ENCODE results near the gene MYO15B.

Gene MYO15B

DNA sequence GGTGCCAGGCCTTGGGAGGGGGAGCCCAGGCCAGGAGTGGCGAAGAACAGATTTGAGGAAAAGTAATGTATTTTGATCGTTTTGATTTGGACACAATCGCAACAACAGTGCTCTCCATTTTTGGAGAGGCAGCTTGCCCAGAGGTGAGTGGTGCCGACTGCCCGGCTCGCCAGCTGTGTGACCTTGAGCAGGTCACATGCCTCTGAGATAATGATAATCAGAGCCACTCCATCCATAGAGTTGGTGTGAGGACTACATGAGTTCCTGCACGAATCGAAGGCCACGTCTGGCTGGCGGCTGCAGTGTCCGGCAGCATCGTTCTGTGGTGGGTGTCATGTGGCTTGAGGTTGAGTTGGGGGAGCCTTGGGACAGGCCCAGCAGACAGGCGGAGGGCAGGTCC lies 41.4 kb upstream of the MYO15B start:
- Histone ChIP-seq H3K9ac (ENCODE audit: low read length) (no peak overlapping the region), H4K20me1 (ENCODE audit: insufficient read depth, low read length) (no peaks in the 10 kb centered on the region), H3K4me2 (ENCODE audit: low read length) (no peak overlapping the region), H3K9me2 (ENCODE audit: low read depth, low read length) (no peaks in the 10 kb centered on the region), H3K27me3 (ENCODE audit: insufficient read depth, low read length) (0 out of 2 replicates have a peak, but pooled peaks cover 5% of the 10 kb centered on the region), H3K36me3 (ENCODE audit: insufficient read depth, low read length) (no peaks in the 10 kb centered on the region), H3K4me1 (ENCODE audit: insufficient read depth, low read length, severe bottlenecking) (no peaks in the 10 kb centered on the region), H3K79me2 (ENCODE audit: insufficient read depth, low read length) (no peaks in the 10 kb centered on the region), H3K4me3 (ENCODE audit: low read depth, low read length, poor library complexity, severe bottlenecking) (no peak overlapping the region), H3K9me3 (ENCODE audit: low read length) (no peaks in the 10 kb centered on the region), H3F3A (ENCODE audit: insufficient read depth, low read length) (no peaks in the 10 kb centered on the region), H2AFZ (ENCODE audit: low read length) (no peak overlapping the region), H3K27ac (ENCODE audit: low read depth, low read length, poor library complexity, severe bottlenecking) (no peak overlapping the region)
- no peak for TF ChIP-seq EZH2 (IDR thresholded peaks at IDR 0.05; ENCODE audit: borderline replicate concordance, low read length)
- TF ChIP-seq, protein P1, sequence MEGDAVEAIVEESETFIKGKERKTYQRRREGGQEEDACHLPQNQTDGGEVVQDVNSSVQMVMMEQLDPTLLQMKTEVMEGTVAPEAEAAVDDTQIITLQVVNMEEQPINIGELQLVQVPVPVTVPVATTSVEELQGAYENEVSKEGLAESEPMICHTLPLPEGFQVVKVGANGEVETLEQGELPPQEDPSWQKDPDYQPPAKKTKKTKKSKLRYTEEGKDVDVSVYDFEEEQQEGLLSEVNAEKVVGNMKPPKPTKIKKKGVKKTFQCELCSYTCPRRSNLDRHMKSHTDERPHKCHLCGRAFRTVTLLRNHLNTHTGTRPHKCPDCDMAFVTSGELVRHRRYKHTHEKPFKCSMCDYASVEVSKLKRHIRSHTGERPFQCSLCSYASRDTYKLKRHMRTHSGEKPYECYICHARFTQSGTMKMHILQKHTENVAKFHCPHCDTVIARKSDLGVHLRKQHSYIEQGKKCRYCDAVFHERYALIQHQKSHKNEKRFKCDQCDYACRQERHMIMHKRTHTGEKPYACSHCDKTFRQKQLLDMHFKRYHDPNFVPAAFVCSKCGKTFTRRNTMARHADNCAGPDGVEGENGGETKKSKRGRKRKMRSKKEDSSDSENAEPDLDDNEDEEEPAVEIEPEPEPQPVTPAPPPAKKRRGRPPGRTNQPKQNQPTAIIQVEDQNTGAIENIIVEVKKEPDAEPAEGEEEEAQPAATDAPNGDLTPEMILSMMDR (IDR thresholded peaks at IDR 0.05; ENCODE audit: low read length): no peak

DNA sequence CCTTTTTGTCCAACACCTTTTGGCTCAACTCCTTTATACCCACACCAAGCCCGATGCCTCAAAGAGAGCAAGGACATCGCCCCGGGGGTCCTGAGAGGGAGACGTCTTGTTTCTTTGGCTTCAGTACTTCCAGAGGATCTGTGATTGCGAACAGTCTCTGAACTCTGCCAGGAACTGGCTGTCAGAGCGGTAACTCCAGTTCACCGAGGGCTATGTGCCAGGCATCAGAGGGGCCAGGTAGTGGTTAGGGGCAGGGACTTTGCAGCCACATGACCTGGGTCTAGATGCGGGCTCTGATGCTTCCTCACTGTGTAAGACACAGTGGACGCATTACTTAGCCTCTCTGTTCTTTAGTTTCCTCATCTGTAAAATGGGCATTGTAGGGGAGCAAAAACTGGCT lies 40.5 kb upstream of the MYO15B start:
- H3K36me3 ChIP-seq (ENCODE audit: insufficient read depth, low read length): no peaks in the 10 kb centered on the region
- no peak overlapping the region for H3K27ac ChIP-seq (ENCODE audit: low read depth, low read length, poor library complexity, severe bottlenecking)
- H3K27me3 ChIP-seq (ENCODE audit: insufficient read depth, low read length): 0 out of 2 replicates have a peak, but pooled peaks cover 5% of the 10 kb centered on the region
- H3K79me2 ChIP-seq (ENCODE audit: insufficient read depth, low read length): no peaks in the 10 kb centered on the region
- no peak overlapping the region for H3K4me3 ChIP-seq (ENCODE audit: low read depth, low read length, poor library complexity, severe bottlenecking)
- no peaks in the 10 kb centered on the region for H3K9me2 ChIP-seq (ENCODE audit: low read depth, low read length)
- no peak overlapping the region for H3K4me2 ChIP-seq (ENCODE audit: low read length)
- H3F3A ChIP-seq (ENCODE audit: insufficient read depth, low read length): no peaks in the 10 kb centered on the region
- H3K9ac ChIP-seq (ENCODE audit: low read length): no peak overlapping the region
- no peak overlapping the region for H2AFZ ChIP-seq (ENCODE audit: low read length)
- no peaks in the 10 kb centered on the region for H3K4me1 ChIP-seq (ENCODE audit: insufficient read depth, low read length, severe bottlenecking)
- H3K9me3 ChIP-seq (ENCODE audit: low read length): no peaks in the 10 kb centered on the region
- H4K20me1 ChIP-seq (ENCODE audit: insufficient read depth, low read length): no peaks in the 10 kb centered on the region
- TF ChIP-seq, protein P1 (IDR thresholded peaks at IDR 0.05; ENCODE audit: low read length): no peak
- TF ChIP-seq EZH2 (IDR thresholded peaks at IDR 0.05; ENCODE audit: borderline replicate concordance, low read length): no peak

DNA sequence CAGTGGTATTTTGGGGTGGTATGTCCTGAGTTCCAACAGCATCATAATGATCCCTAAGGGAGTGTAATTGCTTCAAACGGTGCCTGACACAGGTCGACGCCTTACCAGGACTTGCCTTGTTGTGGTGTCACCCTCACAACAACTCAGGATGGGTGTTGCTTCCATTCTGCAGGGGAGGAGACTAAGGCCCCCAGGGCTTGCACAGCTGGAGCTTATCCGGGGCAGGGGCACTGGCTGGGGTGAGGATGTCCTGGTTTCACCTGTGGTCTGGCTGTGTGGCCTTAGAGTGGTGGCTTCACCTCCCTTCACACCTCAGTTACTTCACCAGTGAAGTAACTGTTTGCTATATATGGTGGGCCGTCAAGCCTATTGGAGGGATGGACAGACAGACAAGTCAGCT lies 38.8 kb upstream of the MYO15B start:
- Histone ChIP-seq H3K79me2 (ENCODE audit: insufficient read depth, low read length) (no peaks in the 10 kb centered on the region), H3K4me2 (ENCODE audit: low read length) (no peak overlapping the region), H3F3A (ENCODE audit: insufficient read depth, low read length) (no peaks in the 10 kb centered on the region), H3K9ac (ENCODE audit: low read length) (no peak overlapping the region), H3K27ac (ENCODE audit: low read depth, low read length, poor library complexity, severe bottlenecking) (no peak overlapping the region), H3K9me3 (ENCODE audit: low read length) (no peaks in the 10 kb centered on the region), H3K27me3 (ENCODE audit: insufficient read depth, low read length) (0 out of 2 replicates have a peak, but pooled peaks cover 1% of the 10 kb centered on the region), H3K36me3 (ENCODE audit: insufficient read depth, low read length) (no peaks in the 10 kb centered on the region), H3K4me3 (ENCODE audit: low read depth, low read length, poor library complexity, severe bottlenecking) (no peak overlapping the region), H4K20me1 (ENCODE audit: insufficient read depth, low read length) (no peaks in the 10 kb centered on the region), H3K4me1 (ENCODE audit: insufficient read depth, low read length, severe bottlenecking) (no peaks in the 10 kb centered on the region), H3K9me2 (ENCODE audit: low read depth, low read length) (no peaks in the 10 kb centered on the region), H2AFZ (ENCODE audit: low read length) (no peak overlapping the region)
- no peak for TF ChIP-seq EZH2 (IDR thresholded peaks at IDR 0.05; ENCODE audit: borderline replicate concordance, low read length)
- TF ChIP-seq, protein P1 (IDR thresholded peaks at IDR 0.05; ENCODE audit: low read length): no peak
